ENCODE data around the gene CDH1. TPM values are rescaled to one million over a fixed set of nuclear protein-coding genes. Genes with fewer than 3 reads are reported as not detected.

CDH1 gene
- total RNA-seq, 4 donors from 2014 or later = 0.26 to 30.0 (median 2.6) TPM

DNA sequence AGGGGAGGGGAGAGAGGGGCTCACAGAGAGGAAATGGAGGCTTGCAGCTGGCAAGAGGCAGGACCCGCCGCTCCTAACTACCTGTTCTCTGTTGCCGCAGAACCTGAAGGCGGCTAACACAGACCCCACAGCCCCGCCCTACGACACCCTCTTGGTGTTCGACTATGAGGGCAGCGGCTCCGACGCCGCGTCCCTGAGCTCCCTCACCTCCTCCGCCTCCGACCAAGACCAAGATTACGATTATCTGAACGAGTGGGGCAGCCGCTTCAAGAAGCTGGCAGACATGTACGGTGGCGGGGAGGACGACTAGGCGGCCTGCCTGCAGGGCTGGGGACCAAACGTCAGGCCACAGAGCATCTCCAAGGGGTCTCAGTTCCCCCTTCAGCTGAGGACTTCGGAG lies 39.0 kb upstream of the CDH1 start:
- intact Hi-C loops (cut with DNase I; ENCODE audit: low total_unique reads) = no loop called here
- no peak for TF ChIP-seq POLR2A (IDR thresholded peaks at IDR 0.05)
- TF ChIP-seq, protein P1, sequence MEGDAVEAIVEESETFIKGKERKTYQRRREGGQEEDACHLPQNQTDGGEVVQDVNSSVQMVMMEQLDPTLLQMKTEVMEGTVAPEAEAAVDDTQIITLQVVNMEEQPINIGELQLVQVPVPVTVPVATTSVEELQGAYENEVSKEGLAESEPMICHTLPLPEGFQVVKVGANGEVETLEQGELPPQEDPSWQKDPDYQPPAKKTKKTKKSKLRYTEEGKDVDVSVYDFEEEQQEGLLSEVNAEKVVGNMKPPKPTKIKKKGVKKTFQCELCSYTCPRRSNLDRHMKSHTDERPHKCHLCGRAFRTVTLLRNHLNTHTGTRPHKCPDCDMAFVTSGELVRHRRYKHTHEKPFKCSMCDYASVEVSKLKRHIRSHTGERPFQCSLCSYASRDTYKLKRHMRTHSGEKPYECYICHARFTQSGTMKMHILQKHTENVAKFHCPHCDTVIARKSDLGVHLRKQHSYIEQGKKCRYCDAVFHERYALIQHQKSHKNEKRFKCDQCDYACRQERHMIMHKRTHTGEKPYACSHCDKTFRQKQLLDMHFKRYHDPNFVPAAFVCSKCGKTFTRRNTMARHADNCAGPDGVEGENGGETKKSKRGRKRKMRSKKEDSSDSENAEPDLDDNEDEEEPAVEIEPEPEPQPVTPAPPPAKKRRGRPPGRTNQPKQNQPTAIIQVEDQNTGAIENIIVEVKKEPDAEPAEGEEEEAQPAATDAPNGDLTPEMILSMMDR (IDR thresholded peaks at IDR 0.05) = no peak
- H3K4me3 ChIP-seq = no peak overlapping the region
- no peaks in the 10 kb centered on the region for H3K27me3 ChIP-seq
- DNase-seq = no peak
- H3K27ac ChIP-seq = no peak overlapping the region
- H3K36me3 ChIP-seq = no peaks in the 10 kb centered on the region
- H3K4me1 ChIP-seq = no peaks in the 10 kb centered on the region
- H3K9me3 ChIP-seq = no peaks in the 10 kb centered on the region

DNA sequence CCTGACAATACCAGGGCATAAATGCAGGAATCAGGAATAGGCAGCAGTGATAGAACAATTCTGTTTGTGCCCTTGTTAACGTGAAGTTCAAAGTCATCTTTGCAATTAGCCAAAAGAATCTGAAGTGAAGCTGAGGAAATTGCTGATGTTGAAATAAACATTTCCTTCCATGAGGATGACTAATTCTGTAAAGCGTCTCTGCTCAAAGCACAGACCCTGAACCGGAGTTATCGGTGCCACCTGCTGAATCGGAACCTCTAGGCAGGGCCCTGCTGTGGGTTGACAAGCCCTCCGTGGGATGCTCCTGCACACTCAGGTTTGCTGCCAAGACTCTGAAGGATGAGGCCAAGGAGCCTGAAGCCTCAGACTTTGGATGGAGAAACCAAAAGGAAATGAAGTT lies 37.0 kb upstream of the CDH1 start:
- peak overlapping the region in 1 of 2 donors; percentile 40 for H3K27ac ChIP-seq
- H3K27me3 ChIP-seq = no peaks in the 10 kb centered on the region
- no peaks in the 10 kb centered on the region for H3K9me3 ChIP-seq
- H3K36me3 ChIP-seq = no peaks in the 10 kb centered on the region
- DNase-seq = no peak
- intact Hi-C loops (cut with DNase I; ENCODE audit: low total_unique reads) = no loop called here
- TF ChIP-seq, protein P1 (IDR thresholded peaks at IDR 0.05) = no peak
- no peak for TF ChIP-seq POLR2A (IDR thresholded peaks at IDR 0.05)
- no peaks in the 10 kb centered on the region for H3K4me1 ChIP-seq
- H3K4me3 ChIP-seq = no peak overlapping the region

DNA sequence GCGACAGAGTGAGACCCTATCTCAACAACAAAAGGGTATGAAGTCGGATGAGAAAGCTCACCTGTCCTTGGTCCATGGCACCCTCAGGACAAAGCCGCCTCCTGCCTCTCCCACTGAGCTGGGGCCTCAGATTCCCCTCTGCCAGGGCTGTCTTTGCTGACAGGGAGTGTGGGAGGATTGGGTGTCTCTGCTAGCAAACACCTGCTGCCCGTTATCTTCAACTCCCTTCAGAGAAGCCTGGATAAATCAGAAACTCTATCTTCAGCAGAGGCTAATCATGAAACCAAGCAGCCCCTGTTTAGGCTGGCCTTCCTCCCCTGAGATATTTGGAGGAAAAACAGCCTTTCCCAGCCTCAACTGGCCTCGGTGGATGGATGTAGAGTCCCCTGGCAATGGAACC lies 36.3 kb upstream of the CDH1 start:
- no peaks in the 10 kb centered on the region for H3K36me3 ChIP-seq
- TF ChIP-seq POLR2A (IDR thresholded peaks at IDR 0.05) = no peak
- TF ChIP-seq, protein P1 (IDR thresholded peaks at IDR 0.05) = no peak
- no peaks in the 10 kb centered on the region for H3K9me3 ChIP-seq
- no peaks in the 10 kb centered on the region for H3K4me1 ChIP-seq
- H3K27ac ChIP-seq = peak overlapping the region in 1 of 2 donors; percentile 40
- intact Hi-C loops (cut with DNase I; ENCODE audit: low total_unique reads) = no loop called here
- H3K27me3 ChIP-seq = no peaks in the 10 kb centered on the region
- H3K4me3 ChIP-seq = no peak overlapping the region
- DNase-seq = no peak

DNA sequence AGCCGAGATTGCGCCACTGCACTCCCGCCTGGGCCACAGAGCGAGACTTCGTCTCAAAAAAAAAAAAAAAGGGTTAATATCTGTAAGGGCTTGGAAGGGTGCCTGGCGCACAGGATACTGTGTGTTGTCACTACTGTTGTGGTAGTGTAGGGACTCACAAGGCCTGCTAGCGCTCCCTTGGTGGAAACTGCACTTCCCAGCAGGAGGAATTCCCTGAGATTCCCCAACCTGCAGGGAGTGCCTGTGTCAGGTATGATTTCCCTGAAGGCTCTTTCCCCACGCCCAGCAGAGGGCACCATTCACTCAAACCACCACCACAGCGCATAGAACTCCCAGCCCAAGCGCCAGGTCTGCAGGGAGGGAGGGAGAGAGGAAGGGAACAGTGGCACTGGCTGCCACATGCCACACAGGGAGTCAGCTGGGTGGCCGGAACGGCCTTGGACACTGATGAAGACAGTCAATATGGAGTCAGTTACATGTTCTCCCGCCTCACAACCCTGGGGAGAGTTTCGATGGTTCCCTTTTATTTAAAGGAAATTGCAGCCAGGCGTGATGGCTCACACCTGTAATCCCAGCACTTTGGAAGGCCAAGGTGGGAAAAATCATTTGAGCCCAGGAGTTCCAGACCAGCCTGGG lies 32.7 kb upstream of the CDH1 start:
- Histone ChIP-seq H3K4me3 (no peak overlapping the region), H3K36me3 (no peaks in the 10 kb centered on the region), H3K4me1 (no peaks in the 10 kb centered on the region), H3K27me3 (no peaks in the 10 kb centered on the region), H3K9me3 (no peaks in the 10 kb centered on the region), H3K27ac (no peak overlapping the region)
- intact Hi-C loops (cut with DNase I; ENCODE audit: low total_unique reads) = no loop called here
- no peak for TF ChIP-seq POLR2A (IDR thresholded peaks at IDR 0.05)
- TF ChIP-seq, protein P1 (IDR thresholded peaks at IDR 0.05) = peak; percentile 37 to 63 (median 42)
- peak; percentile 26 to 29 for DNase-seq

DNA sequence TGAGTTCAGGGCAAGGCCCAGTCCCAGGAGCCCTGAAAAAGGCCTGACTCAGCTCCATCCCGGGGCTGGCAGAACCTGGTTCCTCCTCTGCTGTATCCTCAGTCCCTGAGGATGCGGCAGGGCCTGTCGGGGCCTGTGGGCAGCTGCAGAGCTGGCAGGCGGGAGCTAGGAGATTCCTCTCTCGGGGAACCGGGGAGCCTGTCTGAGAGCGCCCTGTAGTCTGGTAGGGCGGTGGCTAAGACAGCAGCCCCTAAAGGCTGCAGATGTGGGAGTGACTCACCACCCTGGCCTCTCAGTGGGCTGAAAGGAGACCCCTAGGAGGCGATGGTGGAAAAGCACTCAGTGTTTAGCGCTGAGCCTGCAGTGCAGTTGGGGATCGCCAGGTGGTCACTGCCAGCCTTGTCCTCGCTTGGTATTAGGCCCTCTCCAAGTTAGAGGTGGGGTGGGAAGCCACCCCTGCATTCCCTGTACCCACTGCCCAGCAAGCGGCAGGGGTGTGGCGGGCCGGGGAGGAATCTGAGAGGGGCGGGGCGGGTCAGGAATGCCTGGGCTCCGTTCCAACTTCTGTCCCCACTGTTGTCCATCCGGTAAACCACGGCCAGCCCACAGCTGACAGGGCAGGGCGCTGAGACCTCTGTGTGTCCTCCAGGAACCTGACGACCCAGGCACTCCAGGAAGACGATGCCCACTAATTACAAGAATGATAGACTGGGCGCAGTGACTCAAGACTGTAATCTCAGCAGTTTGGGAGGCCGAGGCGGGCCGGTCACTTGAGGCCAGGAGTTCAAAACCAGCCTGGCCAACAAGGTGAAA lies 29.5 kb upstream of the CDH1 start:
- H3K36me3 ChIP-seq = no peaks in the 10 kb centered on the region
- no peak overlapping the region for H3K4me3 ChIP-seq
- intact Hi-C loops (cut with DNase I; ENCODE audit: low total_unique reads) = no loop called here
- H3K27me3 ChIP-seq = no peaks in the 10 kb centered on the region
- TF ChIP-seq POLR2A (IDR thresholded peaks at IDR 0.05) = no peak
- TF ChIP-seq, protein P1 (IDR thresholded peaks at IDR 0.05) = no peak
- H3K4me1 ChIP-seq = no peaks in the 10 kb centered on the region
- H3K27ac ChIP-seq = no peak overlapping the region
- no peak for DNase-seq
- H3K9me3 ChIP-seq = no peaks in the 10 kb centered on the region

Measured in uterus (tissue), 4 donors.